GM23338 (cell line): Measurements from ENCODE around the gene FAM163A. TPM values are rescaled to one million over a fixed set of nuclear protein-coding genes. Genes with fewer than 3 reads are reported as not detected.

Experiments used
- ATAC-seq: fragments of 200-7000 bp; cut with Tn5 transposase; 3 replicates; pipeline ENCODE4 v1.9.1; 2020
- DNase-seq: peaks from one replicate; pipeline ENCODE4 v3.0.0-alpha.2; 2015; ENCODE audit warnings: low spot score
- H2AFZ ChIP-seq: fragments of 200-600 bp; sonication (generic); 2 replicates; pipeline ENCODE4 v1.8.0; 2016; ENCODE audit warnings: antibody characterized with exemption, mild to moderate bottlenecking, moderate library complexity
- H3F3A ChIP-seq: fragments of 200-600 bp; sonication (generic); replicated peaks from 2 replicates; pipeline ENCODE4 v1.8.0; 2017; ENCODE audit warnings: antibody characterized with exemption, mixed run types, low read depth
- H3K27ac ChIP-seq: fragments of 200-600 bp; sonication (generic); 2 replicates; pipeline ENCODE4 v1.6.1; 2016; ENCODE audit warnings: low read depth
- H3K27me3 ChIP-seq: fragments of 200-600 bp; sonication (generic); 2 replicates; pipeline ENCODE4 v1.8.0; 2016; ENCODE audit warnings: mild to moderate bottlenecking, mixed run types, moderate library complexity; ENCODE audit not compliant: insufficient read depth
- H3K36me3 ChIP-seq: fragments of 200-600 bp; sonication (generic); 2 replicates; pipeline ENCODE4 v1.8.0; 2016; ENCODE audit warnings: mild to moderate bottlenecking; ENCODE audit not compliant: insufficient read depth
- H3K4me1 ChIP-seq: fragments of 200-600 bp; sonication (generic); 2 replicates; pipeline ENCODE4 v1.8.0; 2016; ENCODE audit warnings: mild to moderate bottlenecking, moderate library complexity; ENCODE audit not compliant: insufficient read depth
- H3K4me2 ChIP-seq: fragments of 200-600 bp; sonication (generic); 2 replicates; pipeline ENCODE4 v1.7.1; 2017; ENCODE audit warnings: mixed run types
- H3K4me3 ChIP-seq: fragments of 200-600 bp; sonication (generic); 2 replicates; pipeline ENCODE4 v1.6.1; 2016; ENCODE audit warnings: mixed run types
- H3K79me2 ChIP-seq: fragments of 200-600 bp; sonication (generic); replicated peaks from 2 replicates; pipeline ENCODE4 v1.8.0; 2017; ENCODE audit warnings: mild to moderate bottlenecking; ENCODE audit not compliant: insufficient read depth
- H3K9me2 ChIP-seq: fragments of 200-600 bp; sonication (generic); 2 replicates; pipeline ENCODE4 v1.8.0; 2017; ENCODE audit not compliant: insufficient read depth
- H4K20me1 ChIP-seq: fragments of 200-600 bp; sonication (generic); replicated peaks from 2 replicates; pipeline ENCODE4 v1.8.0; 2017; ENCODE audit warnings: mild to moderate bottlenecking; ENCODE audit not compliant: insufficient read depth
- H3K27ac Mint-ChIP-seq: 2 replicates; pipeline ENCODE4 v1.8.0; 2020; ENCODE audit warnings: inconsistent platforms, mild to moderate bottlenecking, moderate library complexity, mixed read lengths
- H3K27me3 Mint-ChIP-seq: 3 replicates; pipeline ENCODE4 v1.8.0; 2022; ENCODE audit warnings: low read depth, mild to moderate bottlenecking, moderate library complexity, mixed read lengths, inconsistent platforms; ENCODE audit not compliant: insufficient read depth, poor library complexity
- H3K36me3 Mint-ChIP-seq: 3 replicates; pipeline ENCODE4 v1.8.0; 2021; ENCODE audit warnings: low read depth, mild to moderate bottlenecking, inconsistent platforms, moderate library complexity, mixed read lengths
- H3K4me1 Mint-ChIP-seq: 3 replicates; pipeline ENCODE4 v1.8.0; 2020; ENCODE audit warnings: mild to moderate bottlenecking, inconsistent platforms, mixed read lengths
- H3K4me3 Mint-ChIP-seq: 3 replicates; pipeline ENCODE4 v1.8.0; 2021; ENCODE audit warnings: moderate library complexity, mild to moderate bottlenecking, inconsistent platforms, mixed read lengths
- H3K9me3 Mint-ChIP-seq: 3 replicates; pipeline ENCODE4 v1.8.0; 2020; ENCODE audit warnings: moderate library complexity, mild to moderate bottlenecking, inconsistent platforms, mixed read lengths
- CREB1 ChIP-seq: fragments of 250-450 bp; sonication (Bioruptor Pico); IDR thresholded peaks from 2 replicates; pipeline ENCODE4 v1.5.0; 2020; ENCODE audit warnings: low read depth, mild to moderate bottlenecking, moderate library complexity
- CTCF ChIP-seq, 2 experiments: fragments of 200-600 bp in 1 of 2; sonication (generic) in 1 of 2; conservative IDR thresholded peaks; 2 replicates each; pipeline versions ENCODE4 v1.5.1 to v1.6.1; 2016 to 2017; ENCODE audit warnings: antibody characterized with exemption in 2 of 2, low read depth in 2 of 2, mild to moderate bottlenecking in 2 of 2, moderate library complexity in 1 of 2
- ETS1 ChIP-seq: IDR thresholded peaks from 2 replicates; pipeline ENCODE4 v1.6.1; 2016; ENCODE audit warnings: antibody characterized with exemption
- EZH2 ChIP-seq: fragments of 200-600 bp; sonication (generic); IDR thresholded peaks from one replicate; pipeline ENCODE4 v1.8.0; 2017; ENCODE audit warnings: antibody characterized with exemption, mild to moderate bottlenecking, low read depth; ENCODE audit not compliant: unreplicated experiment
- EZH2phosphoT487 ChIP-seq: fragments of 200-600 bp; sonication (generic); IDR thresholded peaks from one replicate; pipeline ENCODE4 v1.8.1; 2018; ENCODE audit warnings: antibody characterized with exemption; ENCODE audit not compliant: unreplicated experiment
- JUNB ChIP-seq: IDR thresholded peaks from one replicate; pipeline ENCODE4 v1.6.1; 2016; ENCODE audit warnings: antibody characterized with exemption; ENCODE audit not compliant: unreplicated experiment
- NANOG ChIP-seq: IDR thresholded peaks from 2 replicates; pipeline ENCODE4 v1.6.1; 2016; ENCODE audit warnings: antibody characterized with exemption, borderline replicate concordance
- POLR2AphosphoS5 ChIP-seq: IDR thresholded peaks from 2 replicates; pipeline ENCODE4 v1.6.1; 2016; ENCODE audit warnings: antibody characterized with exemption, low read depth
- REST ChIP-seq: IDR thresholded peaks from one replicate; pipeline ENCODE4 v1.6.1; 2018; ENCODE audit warnings: antibody characterized with exemption; ENCODE audit not compliant: unreplicated experiment
- STAT1 ChIP-seq: IDR thresholded peaks from one replicate; pipeline ENCODE4 v1.6.1; 2016; ENCODE audit warnings: antibody characterized with exemption; ENCODE audit not compliant: unreplicated experiment
- ZNF114 ChIP-seq: fragments of 250-450 bp; sonication (Bioruptor Pico); IDR thresholded peaks from 2 replicates; pipeline ENCODE4 v1.5.0; 2020; ENCODE audit warnings: mild to moderate bottlenecking, moderate library complexity
- ZNF331 ChIP-seq: fragments of 250-450 bp; sonication (Bioruptor Pico); IDR thresholded peaks from 2 replicates; pipeline ENCODE4 v1.5.0; 2020; ENCODE audit warnings: low read depth, mild to moderate bottlenecking, moderate library complexity
- ZNF462 ChIP-seq: fragments of 250-450 bp; sonication (Bioruptor Pico); IDR thresholded peaks from 2 replicates; pipeline ENCODE4 v1.5.0; 2020; ENCODE audit warnings: mild to moderate bottlenecking, moderate library complexity
- polyA plus RNA-seq: library from polyadenylated mRNA; unstranded; fragments of >200 nt; fragmentation: Nextera tagmentation; extraction: Ambion mirVana; gene quantifications from 2 replicates; pipeline ENCODE4 v1.2.1, GENCODE V29; 2016
- total RNA-seq: library from RNA; depleted of rRNA; stranded (reverse); fragments of >200 nt; shearing (Covaris generic); gene quantifications from 2 replicates; pipeline ENCODE4 v1.2.3, GENCODE V29; 2014

FAM163A gene
- total and polyA plus RNA-seq, 2 experiments from 2014 or later, result not detected

GRCh38 chr1:179708434-179709195 lies 34.5 kb upstream of the FAM163A start:
- Mint-ChIP-seq H3K9me3 (0 out of 3 replicates have a peak, but pooled peaks cover 7% of the 10 kb centered on the region), H3K36me3 (no peaks in the 10 kb centered on the region), H3K27me3 (no peaks in the 10 kb centered on the region), H3K27ac (no peak overlapping the region), H3K4me3 (no peak overlapping the region), H3K4me1 (peaks cover 4% of the 10 kb centered on the region; the same call in 1 of the 3 replicates)
- no peak overlapping the region for H3K27ac ChIP-seq
- TF ChIP-seq JUNB (no peak), CTCF (conservative IDR thresholded peaks at IDR 0.05; ENCODE audit: low read depth in 2 of 2) (no peak), REST (no peak), STAT1 (no peak), ETS1 (no peak), ZNF462 (CRISPR knock-in tag) (no peak), POLR2AphosphoS5 (no peak), EZH2phosphoT487 (no peak), NANOG (no peak), EZH2 (no peak), ZNF331 (CRISPR knock-in tag) (no peak), CREB1 (CRISPR knock-in tag) (no peak), ZNF114 (CRISPR knock-in tag) (no peak)
- H3K4me2 ChIP-seq, result no peak overlapping the region
- H2AFZ ChIP-seq, result no peak overlapping the region
- no peaks in the 10 kb centered on the region for H3K79me2 ChIP-seq
- DNase-seq, result no peak
- ATAC-seq, result peak; percentile 69
- H3K4me1 ChIP-seq, result no peaks in the 10 kb centered on the region
- H3K4me3 ChIP-seq, result no peak overlapping the region
- H3K36me3 ChIP-seq, result no peaks in the 10 kb centered on the region
- H3K9me2 ChIP-seq, result no peaks in the 10 kb centered on the region
- no peaks in the 10 kb centered on the region for H3F3A ChIP-seq
- no peaks in the 10 kb centered on the region for H4K20me1 ChIP-seq
- no peaks in the 10 kb centered on the region for H3K27me3 ChIP-seq
